Astrocyte of the hippocampus (primary cell): ENCODE measurements around the gene SLC2A6.
A peak's percentile ranks its signal among the peaks of the same experiment; 100 is the strongest.

Source experiments
- DNase-seq: peaks from one replicate; pipeline ENCODE4 v3.0.0; 2011; ENCODE audit warnings: low read depth, low spot score

SLC2A6 gene, protein sequence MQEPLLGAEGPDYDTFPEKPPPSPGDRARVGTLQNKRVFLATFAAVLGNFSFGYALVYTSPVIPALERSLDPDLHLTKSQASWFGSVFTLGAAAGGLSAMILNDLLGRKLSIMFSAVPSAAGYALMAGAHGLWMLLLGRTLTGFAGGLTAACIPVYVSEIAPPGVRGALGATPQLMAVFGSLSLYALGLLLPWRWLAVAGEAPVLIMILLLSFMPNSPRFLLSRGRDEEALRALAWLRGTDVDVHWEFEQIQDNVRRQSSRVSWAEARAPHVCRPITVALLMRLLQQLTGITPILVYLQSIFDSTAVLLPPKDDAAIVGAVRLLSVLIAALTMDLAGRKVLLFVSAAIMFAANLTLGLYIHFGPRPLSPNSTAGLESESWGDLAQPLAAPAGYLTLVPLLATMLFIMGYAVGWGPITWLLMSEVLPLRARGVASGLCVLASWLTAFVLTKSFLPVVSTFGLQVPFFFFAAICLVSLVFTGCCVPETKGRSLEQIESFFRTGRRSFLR

DNA sequence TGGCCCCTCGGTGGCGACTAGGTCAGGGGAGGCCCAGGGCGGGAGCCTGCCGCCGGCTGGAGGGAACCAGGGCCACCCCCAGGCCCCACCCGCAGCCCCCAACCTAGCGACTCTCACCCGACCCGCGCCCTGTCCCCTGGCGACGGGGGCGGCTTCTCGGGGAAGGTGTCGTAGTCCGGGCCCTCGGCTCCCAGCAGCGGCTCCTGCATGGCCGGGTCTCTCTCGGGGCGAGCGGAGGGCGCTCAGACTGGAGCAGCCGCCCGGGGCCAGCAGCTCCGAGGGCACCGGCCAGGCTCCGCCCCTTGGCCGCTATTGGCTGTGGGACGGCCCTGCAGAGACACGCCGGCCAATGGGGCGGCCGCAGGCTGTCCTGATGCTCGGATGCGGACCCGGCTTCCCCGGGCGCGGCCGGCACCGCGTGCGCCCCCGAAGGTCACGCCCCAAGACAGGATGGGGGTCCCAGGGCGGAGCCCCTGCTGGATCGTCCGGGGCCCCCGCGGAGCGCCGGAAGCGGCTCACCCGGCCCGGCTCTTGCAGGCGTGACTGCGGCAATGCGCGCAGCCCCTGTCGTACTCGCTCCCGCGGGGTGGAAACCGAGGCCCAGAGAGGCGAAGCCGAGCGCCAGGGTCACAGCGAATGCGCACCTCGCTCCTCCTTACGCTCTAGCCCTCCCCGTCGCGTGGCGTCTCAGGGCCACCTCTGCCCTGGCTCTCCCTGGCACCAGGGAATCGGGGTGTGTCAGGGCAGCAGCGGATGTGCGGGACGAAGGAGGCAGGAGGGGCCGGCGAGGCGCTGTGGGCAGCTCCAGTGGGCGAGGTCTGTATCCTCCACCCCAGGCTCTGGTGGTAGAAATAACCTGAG lies at the start of gene SLC2A6:
SLC2A6 (minus strand) TSS at position 249 of the 861 bp plus-strand sequence; CDS start at position 209, 40 bp downstream.
- peak; percentile 94 for DNase-seq

DNA sequence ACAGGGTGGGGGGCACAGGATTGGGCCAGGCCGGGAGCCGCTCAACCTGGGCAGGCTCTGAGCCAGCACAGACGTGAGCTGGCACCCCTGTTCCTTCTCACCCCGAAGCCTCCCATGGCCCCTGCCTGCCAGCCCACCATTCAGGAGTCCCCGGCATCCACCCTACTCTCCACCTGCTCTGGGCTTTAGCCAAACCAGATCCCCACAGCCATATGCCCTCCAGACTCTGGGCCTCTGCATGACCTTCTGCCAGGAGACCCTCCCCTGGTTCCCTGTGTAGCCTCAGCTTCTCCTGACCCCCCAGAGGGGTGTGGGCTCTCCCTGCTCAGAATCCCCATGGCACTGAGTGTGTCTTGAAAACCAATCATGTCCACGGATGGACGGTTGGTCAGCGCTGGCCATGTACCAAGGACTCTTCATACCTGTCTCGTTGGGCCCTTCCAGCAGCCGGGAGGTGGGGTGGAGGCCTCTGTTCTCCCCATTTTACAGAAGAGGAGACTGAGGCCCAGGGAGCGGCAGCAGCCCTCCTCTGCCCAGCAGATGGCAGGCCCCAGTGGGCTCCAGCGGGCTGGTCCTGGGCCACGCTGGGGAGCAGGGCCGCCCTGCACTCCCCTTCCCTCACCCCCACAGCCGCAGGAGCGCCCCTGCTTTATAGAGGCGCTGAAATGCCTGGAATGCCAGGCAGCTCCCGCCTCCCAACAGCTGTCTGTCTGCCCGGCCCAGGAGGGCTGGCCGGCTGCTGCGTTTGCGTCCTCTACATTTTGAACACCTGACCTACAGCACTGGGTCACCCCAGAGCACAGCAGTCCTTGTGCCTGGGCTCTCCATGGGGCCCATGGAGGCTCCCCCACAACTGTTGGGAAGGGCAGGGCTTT lies 49.3 kb upstream of the SLC2A6 start:
- no peak for DNase-seq

DNA sequence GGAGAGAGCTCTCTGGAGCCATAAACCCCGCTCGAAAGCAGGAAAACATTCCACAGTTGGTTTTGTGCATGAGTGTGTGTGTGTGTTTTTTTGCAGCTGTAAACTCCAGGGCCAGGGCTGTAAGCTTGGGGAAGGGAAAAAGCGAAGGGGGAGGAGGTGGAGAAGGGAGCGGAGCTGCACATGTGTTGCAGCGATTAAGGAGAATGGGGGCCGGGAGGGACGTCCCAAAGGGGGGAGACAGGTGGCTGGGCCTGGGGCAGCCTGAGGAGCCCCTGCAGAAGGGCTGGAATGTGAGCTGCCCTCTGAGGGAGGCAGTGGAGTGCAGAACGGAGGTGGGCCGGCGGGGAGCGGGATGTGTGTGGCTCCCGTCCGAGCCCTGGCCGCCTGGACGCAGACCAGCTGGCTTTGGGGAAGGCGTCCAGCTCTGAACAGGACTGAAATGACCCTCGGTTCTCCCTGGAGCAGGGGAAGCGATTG lies 48.6 kb upstream of the SLC2A6 start:
- DNase-seq, result no peak

DNA sequence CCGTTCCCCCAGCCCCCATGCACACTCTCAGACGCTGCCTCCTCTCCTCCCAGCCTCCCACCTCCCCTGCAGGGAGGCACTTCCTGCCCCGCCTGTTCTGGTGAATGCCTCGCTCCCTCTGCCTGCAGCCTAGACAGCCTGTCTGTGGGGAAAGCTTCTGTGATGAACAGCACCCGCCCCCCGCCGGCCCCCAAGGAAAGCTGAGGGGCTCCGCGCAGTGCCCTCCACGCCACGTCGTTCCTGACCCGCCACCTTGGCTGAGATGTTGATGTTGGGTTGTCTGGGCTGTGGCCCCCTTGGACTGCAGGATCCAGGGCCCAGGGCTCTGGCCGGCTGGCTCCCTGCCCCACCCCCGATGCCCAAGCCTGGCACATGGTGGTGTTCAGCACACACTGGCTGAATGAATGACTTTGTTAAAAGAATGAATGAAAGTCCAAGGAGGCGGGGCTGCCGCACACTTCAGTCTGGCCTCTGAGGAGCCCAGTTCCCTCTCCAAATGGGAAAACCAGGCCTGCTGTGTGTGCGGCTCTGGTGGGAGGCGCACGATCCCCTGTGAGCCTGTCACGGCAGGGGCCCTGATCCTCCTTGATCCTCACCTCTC lies 47.9 kb upstream of the SLC2A6 start:
- no peak for DNase-seq

DNA sequence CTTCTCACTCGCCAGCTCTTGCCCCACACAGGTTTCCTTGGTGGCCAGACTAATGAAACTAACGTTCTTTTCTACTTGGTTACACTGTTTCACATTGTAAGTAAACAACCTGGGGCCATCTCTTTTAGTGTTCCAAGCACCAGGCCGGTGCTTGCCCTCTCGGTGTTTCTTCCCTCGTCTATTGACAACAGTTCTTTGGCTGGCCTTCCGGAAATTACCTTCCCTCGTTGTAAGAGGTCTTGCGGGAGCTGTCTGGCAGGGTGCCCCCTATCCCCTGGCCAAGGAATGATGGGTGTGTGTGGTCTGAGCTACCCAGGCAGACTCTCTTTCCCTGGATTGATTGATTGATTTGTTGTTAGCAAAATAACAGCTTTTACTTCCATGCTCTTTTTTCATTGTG lies 46.8 kb upstream of the SLC2A6 start:
- no peak for DNase-seq

DNA sequence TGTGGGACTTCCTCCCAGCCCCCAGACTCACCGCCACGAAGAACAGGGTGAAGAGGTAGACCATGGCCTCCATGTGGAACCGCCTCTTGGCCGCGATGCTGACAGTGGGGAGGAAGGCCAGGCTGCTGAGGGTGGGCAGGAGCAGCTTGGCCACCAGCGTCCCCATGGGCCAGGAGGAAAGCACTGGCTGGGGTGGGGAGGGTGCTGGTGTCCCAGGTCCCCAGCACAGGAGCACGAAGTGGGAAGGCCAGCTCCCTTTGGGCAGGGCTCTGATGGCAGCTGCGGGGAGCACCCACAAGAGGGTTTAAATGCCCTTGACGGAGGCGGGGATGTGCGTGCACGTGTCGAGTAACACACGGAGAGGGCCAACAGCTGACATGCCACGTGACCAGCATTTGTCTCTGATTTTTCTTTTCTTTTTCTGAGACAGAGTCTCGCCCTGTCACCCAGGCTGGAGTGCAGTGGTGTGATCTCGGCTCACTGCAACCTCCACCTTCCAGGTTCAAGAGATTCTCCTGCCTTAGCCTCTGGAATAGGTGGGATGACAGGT lies 45.9 kb upstream of the SLC2A6 start, which contains the start of gene MYMK:
MYMK (minus strand) TSS at position 281 of the 550 bp plus-strand sequence; CDS start at position 166, 115 bp downstream.
- DNase-seq, result no peak

DNA sequence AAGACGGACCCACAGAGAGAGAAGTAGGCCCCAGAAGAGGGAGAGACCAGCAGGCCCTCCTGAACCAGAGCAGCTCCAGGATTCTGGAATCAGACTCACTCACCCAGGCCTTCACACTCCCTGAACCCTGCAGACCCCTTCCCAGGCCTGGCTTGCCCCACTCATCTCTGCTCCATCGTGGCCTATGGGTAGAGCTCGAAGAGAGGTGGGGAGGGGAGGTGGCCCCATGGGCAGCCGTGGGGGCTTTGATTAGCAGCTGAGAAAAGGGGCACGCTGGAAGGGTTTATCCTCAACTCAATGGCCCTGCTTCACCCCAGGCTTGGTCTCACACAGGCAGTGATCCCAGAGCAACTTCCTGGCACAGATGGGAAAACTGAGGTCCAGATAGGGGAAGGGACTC lies 45.2 kb upstream of the SLC2A6 start:
- DNase-seq, result no peak

DNA sequence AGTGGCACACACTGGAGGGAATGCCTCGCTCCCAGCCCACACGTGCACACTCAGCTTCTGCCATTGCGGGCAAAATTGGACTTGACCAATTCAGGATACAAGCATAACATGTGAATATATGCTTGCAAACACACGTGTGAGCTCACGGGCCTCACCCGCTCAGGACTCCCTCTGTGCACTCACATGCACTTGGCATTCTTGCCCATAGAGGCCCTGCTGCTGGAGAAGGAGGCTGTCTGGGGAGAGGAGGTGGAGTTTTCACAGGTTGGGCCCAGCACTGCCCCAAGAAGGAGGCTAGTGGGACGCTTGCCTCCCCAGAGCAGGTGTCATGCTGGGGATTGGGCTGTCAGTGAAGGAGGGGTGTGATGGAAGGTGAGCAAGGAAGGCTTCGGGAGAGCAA lies 44.2 kb upstream of the SLC2A6 start:
- no peak for DNase-seq

DNA sequence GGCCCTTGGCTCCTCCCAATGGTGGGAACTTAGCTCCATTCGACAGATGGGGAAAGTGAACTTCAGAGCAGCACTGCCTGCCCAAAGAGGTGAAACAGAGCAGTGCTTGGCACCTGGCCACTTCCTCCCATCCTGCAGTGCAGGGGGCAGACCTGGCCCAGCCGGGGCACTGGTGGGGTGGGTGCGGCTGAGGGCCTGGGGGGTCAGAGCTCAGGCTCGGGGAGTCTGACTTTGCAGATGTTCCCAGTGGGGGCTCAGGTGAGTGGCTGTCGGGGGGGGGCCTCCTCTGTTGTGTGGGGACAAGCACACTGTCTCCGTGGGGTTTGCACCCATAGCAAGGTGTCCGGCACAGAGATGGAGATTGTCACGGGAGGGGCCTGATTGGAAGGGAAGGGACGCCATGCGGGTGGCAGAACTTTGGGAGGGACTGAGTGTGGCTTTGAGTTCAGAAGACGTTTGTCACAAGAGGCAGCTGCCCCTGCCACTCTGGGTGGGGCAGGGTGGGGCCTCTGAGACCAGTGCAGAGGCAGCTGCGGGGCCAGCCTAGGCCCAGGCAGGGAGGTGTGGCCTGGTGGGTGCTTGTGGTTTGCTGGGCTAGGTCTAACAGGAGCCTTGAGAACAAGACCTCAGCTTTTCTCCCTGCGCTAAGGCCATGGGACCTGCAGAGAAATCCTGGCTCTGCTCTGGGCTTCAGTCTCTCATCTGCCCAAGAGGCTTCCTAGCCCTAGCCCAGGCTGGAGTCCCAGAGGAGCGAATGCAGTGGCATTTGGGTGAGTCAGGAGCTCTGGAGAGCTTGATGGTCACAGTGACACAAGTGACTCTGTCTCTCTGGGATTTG lies 43.4 kb upstream of the SLC2A6 start:
- no peak for DNase-seq

DNA sequence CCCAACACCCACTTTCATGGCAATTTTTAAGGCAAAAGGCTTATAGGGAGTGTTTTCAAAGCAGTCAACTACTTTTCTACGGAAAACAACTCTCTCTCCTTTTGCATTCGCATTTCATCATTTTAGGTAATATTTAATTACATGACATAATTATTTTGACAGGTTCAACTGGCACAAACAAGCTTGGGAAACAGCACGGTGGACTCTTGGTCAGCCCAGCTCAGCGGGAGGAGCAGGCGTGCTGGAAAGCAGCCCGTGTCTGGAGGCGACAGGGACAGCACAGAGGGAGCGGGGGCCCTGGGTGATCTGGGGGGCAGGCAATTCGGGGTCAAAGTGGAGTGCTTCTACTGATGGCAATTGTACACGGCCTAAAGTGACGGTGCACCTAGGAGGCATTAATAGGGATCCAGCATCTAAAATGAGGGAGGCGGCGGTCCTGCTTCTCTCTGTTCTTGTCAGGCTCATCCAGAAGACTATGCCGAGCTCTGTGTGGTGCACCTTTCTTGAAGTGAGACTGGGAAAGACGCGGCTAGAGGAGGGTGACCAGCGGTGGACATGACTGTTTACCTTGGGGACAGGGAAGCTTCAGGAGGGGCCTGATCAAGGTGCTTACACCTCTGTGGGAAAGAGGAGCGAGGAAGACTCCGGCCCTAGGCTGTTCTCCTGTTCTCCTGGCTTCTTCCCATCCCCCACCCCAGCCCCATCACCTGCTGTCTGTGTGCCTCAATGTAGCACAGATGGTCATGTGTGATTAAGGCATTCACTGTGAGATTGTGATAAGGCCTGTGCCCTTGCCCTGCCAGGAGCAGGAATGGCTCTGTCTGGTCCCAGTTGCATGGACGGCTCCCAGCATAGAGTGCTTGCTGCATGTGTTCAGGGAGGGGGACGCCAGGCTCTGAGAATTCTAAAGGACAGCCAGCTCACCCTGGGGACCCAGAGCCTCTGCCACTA lies 42.5 kb upstream of the SLC2A6 start:
- no peak for DNase-seq

DNA sequence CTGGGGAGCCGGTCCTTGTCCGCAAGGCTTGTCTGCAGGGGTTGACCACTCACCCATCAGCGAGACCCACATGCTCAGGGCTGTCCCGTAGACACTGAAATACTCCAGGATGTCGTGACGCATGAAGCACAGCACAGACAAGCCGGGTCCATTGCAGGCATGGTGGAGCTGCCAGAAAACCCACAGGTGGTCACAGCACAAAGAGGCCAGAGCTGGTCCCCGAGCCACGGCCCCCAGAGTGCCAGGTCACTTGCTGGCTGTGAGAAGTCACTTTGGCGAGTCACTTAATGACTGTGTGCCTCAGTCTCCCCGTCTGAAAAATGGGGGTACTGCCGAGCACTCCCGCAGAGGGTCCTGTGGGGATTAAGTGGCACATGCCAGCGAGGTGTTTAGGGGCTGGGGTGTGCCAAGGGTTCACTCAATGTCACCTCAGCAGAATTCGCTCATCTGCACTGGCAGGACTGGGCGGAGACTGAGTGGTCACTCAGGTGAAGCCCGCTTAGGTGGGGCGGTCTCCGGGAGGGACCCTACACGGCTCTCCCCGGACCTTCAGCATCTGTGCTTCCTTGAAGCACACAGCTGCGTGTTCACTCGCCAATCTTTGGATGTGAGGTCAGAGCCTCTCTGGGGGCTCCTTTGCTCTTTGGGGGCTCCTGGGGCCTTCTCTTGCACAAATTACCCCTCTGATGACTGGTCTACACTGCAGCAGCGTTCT lies 41.4 kb upstream of the SLC2A6 start:
- DNase-seq, result no peak

DNA sequence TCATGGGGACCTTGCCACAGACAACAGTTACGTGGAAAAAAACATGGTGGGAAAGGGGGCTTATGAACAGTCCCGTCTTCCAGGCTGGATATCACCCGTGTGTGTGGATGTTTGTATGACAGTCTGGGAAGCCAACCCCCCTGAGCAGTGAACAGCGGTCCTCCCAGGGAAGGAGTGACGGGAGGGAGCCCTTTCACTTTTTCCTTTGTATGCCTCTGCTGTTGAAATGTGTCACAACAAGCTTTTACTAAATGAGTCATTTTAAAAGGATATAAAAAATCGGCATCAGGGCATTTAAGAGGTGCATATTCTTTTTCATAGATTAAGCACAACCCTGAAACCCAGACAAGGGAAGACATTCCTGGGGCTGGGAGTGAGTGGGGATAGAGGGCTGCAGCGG lies 40.8 kb upstream of the SLC2A6 start:
- DNase-seq, result no peak

DNA sequence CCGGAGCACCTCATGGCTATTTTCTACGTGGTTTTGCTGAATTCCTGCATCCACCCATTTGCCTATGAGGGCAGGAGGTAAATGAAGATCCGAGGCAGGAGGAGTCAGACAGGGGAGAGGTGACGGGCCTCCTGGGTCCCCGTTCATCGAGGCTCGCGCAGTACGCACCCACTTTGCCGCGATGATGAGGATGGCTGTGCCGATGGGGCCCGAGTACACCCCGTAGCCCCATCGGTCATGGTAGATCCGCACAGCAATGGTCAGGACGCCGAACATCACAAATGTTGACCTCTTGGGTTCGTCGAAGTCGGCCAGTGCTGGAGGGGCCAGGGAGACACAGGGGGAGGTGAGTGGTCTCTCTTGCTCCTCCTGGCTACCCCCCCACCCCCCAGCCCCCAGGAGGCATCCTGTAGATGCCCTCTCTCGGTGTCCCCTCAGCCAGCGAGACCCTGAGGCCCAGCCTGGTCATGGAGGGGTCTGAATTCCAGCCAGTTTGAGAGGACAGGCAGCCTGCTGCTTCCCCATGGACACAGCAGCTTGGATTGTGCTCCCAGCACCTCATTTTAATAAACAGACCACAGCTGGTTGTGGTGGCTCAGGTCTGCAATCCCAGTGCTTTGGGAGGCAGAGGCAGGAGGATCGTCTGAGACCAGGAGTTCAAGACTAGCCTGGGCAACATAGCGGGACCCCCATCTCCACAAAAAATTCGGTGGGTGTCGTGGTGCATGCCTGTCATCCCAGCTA lies 40.0 kb upstream of the SLC2A6 start:
- DNase-seq, result no peak

DNA sequence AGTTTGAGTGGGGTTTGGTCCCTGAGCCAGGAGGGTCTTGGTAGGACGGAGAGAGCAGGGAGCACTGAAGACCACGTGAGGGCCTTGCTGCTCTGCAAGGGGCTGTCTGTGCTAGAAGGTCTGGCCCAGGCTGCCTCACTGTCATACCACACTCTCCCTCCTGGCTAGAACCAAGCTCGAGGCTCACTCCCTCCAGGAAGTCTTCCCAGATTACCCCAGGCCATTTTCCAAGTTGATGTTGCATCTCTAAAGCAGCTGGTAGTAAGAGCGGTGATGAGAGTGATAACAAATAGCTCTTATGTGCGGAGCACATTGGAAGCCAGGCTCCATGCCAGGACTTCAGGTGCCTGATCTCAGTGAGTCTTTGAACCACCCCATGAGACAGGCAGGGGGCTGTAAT lies 39.3 kb upstream of the SLC2A6 start:
- no peak for DNase-seq

DNA sequence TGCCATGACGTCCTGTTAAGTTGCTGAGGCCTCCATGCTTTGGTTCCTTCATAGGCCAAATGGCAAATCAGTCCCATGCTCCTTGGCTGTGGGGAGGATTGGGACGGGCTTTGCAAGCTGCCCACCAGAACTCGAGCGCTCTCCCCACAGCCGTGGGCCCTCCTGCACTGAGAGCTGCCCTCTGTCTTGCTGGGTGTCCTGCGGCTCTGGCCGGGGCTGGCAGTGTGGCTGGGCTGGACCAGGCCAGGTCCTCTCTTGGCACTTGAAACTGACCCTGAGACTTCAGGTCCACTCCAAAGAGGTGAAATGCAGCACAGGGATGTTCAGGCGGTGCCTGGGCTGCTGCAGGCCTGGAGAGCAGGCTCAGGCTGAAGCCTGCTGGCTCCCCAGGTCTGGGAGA lies 38.8 kb upstream of the SLC2A6 start:
- no peak for DNase-seq

DNA sequence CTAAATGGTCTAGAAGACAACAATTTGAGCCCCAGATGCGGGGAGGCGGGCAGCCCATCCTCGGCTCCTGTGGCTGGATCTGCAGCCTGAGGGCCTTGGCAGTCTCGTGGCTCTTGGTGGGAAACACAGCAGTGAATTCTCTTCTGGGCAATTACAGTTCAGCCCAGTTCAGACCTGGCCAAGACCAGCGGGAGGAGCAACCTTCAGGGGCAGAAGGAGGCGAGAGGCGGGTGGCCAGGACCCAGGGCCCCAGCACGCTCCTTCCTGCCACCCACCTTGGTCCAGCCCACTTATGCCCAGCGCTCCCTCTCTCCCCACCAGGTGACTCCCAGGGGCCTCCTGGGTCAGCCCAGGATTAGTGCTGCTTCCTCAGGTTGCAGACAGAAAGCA lies 38.1 kb upstream of the SLC2A6 start:
- no peak for DNase-seq

DNA sequence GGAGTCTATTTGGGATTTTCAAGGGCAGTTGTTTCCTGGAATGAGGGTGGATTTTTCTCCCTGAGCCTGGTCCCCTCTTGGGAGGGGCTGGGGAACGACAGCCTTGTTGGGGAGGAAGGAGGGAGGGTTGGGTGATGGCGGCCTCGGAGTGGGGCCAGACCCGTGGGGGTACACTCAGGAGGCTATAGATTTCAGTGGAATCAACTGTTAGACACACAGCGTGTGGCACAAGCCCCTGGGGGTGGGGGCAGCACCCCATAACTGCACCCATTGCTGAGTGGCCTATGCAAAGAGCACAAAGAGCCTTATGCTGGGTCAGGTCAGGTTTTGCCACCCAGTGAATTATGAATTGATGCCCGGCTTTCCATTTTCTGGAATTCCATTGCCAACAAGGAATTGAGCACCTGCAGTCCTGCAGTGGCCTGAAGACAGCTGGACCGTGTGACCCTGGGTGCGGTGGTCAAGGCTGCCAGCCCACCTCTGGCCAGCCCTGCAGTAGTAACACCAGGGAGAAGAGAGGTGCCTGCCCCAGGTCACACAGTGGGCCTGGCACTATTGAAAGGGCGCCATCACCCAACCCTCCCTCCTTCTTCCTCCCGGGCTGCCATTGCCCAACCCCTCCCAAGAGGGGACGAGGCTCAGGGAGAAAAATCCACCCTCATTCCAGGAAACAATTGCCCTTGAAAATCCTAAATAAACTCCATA lies 37.5 kb upstream of the SLC2A6 start:
- DNase-seq, result no peak
